Activated naive CD4-positive, alpha-beta T cell (primary cell): Measurements from ENCODE around the gene MRPS24.
"Not testable (repeated sequence)": the region's sequence is repeated elsewhere in the genome, so short reads cannot be mapped to it uniquely, and the experiment has no call there.

Source experiments
- DNase-seq, 4 experiments: peaks; one replicate each; lab custom pipeline; 2025; lab: John Stamatoyannopoulos, UW

Gene MRPS24

DNA sequence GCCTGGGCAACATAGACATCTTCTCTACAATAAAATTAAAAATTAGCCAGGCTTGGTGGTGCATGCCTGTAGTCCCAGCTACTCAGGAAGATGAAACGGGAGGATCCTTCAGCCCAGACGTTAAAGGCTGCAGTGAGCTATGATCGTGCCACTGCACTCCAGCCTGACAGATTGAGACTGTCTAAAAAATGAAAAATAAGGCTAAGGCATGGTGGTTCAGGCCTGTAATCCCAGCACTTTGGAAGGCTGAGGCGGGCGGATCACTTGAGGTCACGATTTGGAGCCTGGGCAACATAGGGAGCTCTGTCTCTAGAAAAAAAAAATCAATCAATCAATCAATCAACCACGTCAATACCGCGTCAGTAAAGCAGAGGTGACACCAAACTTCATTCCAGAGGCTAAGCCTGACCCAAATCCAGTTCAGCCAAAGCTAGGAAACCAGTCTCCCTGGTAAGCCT lies 31.1 kb downstream of the MRPS24 start:
- no peak for DNase-seq

GRCh38 chr7:43834463-43835251 lies 34.7 kb downstream of the MRPS24 start:
- DNase-seq, result no peak

DNA sequence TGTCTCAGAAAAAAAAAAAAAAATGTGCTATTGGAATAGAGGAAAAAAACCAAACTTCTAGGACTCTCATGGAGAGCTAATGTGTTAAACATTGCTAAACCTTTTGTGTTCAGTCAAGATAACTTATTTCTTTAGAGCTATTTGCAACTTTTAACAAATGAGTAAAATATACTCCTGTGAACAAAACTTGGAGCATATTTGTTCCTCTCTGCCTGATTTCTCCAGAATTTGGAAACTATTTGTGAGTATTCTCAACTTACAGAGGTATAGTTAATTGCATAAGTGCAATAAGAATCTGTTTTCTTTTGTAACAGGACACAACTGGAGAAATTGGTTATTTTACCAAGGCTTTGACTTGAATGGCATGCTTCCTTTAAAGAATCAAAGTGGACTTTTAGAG lies 38.4 kb downstream of the MRPS24 start:
- not testable (repeated sequence) for DNase-seq

GRCh38 chr7:43825391-43825808 lies 43.9 kb downstream of the MRPS24 start:
- no peak for DNase-seq

DNA sequence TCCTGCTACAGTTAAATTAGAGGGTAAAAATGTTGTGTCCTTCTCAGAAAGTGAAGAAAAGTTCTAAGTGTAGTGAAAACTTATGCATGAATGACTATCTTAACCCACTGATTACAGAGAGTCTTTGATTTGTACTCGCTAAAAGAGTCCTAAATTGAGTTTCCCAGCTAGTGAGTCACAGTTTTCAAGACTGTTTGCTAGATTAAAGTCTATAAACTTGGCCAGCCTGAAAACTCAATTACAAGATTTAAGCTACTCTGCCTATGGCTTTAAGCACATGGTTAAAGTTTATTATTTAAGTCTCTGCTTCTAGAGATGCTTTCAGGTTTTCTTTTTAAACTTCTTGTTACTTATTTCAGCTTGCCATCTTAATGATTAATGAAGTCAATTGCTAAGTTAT lies 44.4 kb downstream of the MRPS24 start:
- no peak for DNase-seq

DNA sequence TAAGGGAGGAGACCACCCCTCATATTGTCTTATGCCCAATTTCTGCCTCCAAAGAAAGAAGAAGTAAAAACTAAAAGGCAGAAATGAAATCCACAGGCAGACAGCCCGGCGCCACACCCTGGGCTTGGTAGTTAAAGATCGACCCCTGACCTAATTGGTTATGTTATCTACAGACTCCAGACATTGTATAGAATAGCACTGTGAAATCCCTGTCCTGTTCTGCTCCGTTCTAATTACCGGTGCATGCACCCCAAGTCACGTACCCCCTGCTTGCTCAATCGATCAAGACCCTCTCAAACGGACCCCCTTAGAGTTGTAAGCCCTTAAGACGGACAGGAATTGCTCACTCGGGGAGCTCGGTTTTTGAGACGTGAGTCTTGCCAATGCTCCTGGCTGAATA lies 44.8 kb downstream of the MRPS24 start:
- not testable (repeated sequence) for DNase-seq

GRCh38 chr7:43823941-43824340 lies 45.4 kb downstream of the MRPS24 start:
- DNase-seq, result no peak

DNA sequence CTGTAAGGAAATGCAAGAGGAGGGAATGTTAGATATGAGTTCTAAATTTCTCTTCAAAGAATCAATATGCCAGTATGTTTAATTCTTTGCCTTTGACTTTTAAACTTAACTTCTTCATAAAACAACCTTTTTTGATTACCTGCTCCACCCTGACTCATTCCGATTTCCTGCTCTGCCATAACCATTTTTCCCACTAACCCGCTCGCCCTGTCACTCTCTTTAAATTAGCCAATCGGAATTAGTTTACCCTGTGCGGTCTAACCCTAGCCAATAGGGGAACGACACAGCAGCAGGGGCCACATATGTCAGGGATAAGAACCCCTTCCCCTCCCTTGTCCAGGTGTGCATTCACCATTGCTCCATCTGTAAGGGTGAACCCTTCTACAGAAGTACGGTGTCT lies 45.9 kb downstream of the MRPS24 start:
- DNase-seq, result not testable (repeated sequence)
